Tibial nerve (tissue), 3 donors: ENCODE results near the gene TESK1.

Experiments used
- CTCF ChIP-seq, 5 experiments: fragments of 200-600 bp in 3 of 5; fragments of 450-650 bp in 2 of 5; sonication (generic) in 3 of 5; IDR thresholded peaks; one replicate each; pipeline ENCODE4 v1.5.1; 2016 to 2019; ENCODE audit warnings: antibody characterized with exemption in 5 of 5, mild to moderate bottlenecking in 3 of 5, moderate library complexity in 2 of 5
- POLR2A ChIP-seq, 2 donors: fragments of 450-650 bp; IDR thresholded peaks; one replicate each; pipeline ENCODE4 v1.6.1; 2017; ENCODE audit warnings: antibody characterized with exemption in 2 of 2, mild to moderate bottlenecking in 2 of 2, moderate library complexity in 2 of 2

- TF ChIP-seq CTCF (IDR thresholded peaks at IDR 0.05) (no peak), POLR2A (IDR thresholded peaks at IDR 0.05) (no peak)
These were observed 47.1 kb downstream of the TESK1 start for GRCh38 chr9:35651956-35652828.
